Testis (tissue), 3 donors: ENCODE data around the gene TULP4. TPM values are rescaled to one million over a fixed set of nuclear protein-coding genes. Genes with fewer than 3 reads are reported as not detected.

ENCODE experiments used
- DNase-seq: peaks from one replicate; pipeline ENCODE4 v3.0.0-alpha.2; 2019
- H3K27ac ChIP-seq, 2 donors: fragments of 200-600 bp; sonication (generic); one replicate each; pipeline ENCODE4 v1.5.1; 2019
- H3K27me3 ChIP-seq: fragments of 200-600 bp; sonication (generic); one replicate; pipeline ENCODE4 v1.5.1; 2019
- H3K36me3 ChIP-seq: fragments of 200-600 bp; sonication (generic); one replicate; pipeline ENCODE4 v1.5.1; 2017; ENCODE audit warnings: low read depth; ENCODE audit errors: missing control alignments
- H3K4me1 ChIP-seq: fragments of 200-600 bp; sonication (generic); one replicate; pipeline ENCODE4 v1.5.1; 2019
- H3K4me3 ChIP-seq, 2 donors: fragments of 200-600 bp; sonication (generic); one replicate each; pipeline ENCODE4 v1.5.1; 2017 to 2019
- H3K9me3 ChIP-seq: fragments of 200-600 bp; sonication (generic); one replicate; pipeline ENCODE4 v1.5.1; 2017
- POLR2A ChIP-seq: fragments of 450-650 bp; IDR thresholded peaks from one replicate; pipeline ENCODE4 v1.6.1; 2017; ENCODE audit warnings: antibody characterized with exemption, mild to moderate bottlenecking, moderate library complexity
- WGBS, 2 donors: methylation state at CpG; one replicate each; pipeline ENCODE4 v1.1.5; 2018; 5-methylcytosine and 5-hydroxymethylcytosine counted together
- intact Hi-C: fragments of 100-400 bp; cut with DNase I; formaldehyde crosslinking; loops from one replicate; pipeline ENCODE4 v1.15.1; 2023; ENCODE audit warnings: low total_unique reads
- polyA plus RNA-seq: library from polyadenylated mRNA; stranded (reverse); fragments of 350-450 nt; fragmentation: Illumina TruSeq; extraction: RNeasy Lipid Tissue Mini Kit (QIAGEN cat#74804); gene quantifications from one replicate; pipeline ENCODE4 v1.2.3, GENCODE V29; 2014; ENCODE audit warnings: low read depth, low replicate concordance; ENCODE audit not compliant: insufficient read depth
- total RNA-seq, 2 donors: library from RNA; depleted of rRNA; stranded (reverse); fragments of >200 nt; gene quantifications; one replicate each; pipeline ENCODE4 v1.2.3, GENCODE V29; 2016
- TF ChIP-seq, protein P1 (sequence below), 3 experiments: fragments of 450-650 bp in 2 of 3; fragments of 200-600 bp in 1 of 3; sonication (generic) in 1 of 3; IDR thresholded peaks; one replicate each; pipeline ENCODE4 v1.5.1; 2016 to 2019; ENCODE audit warnings: antibody characterized with exemption in 3 of 3, mild to moderate bottlenecking in 2 of 3, moderate library complexity in 1 of 3

Gene TULP4
- total and polyA plus RNA-seq, 3 donors from 2014 or later = 18.0 to 211 (median 116) TPM

DNA sequence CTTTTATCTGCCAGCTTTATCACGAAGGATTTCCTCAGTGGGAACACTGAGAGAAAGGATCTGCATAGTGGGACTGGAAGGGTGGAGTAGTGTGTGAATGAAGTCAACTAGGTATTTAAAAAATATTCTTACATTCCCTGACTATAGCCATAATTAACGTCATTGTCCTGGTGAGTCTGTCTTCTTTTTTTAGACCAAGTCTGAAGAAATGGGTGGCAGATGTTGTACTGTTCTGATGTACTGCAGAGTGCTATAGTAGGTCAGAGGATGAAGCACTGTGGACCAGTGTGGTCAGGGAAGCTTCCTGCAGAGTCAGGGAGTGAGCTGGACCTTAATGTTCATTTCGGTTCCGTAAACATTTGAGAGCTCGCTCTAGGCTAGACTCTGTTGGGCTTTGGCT lies 11.9 kb downstream of the TULP4 start:
- Histone ChIP-seq H3K4me1 (peaks cover 3% of the 10 kb centered on the region), H3K27me3 (no peaks in the 10 kb centered on the region), H3K9me3 (no peaks in the 10 kb centered on the region), H3K27ac (no peak overlapping the region), H3K4me3 (no peak overlapping the region), H3K36me3 (no peaks in the 10 kb centered on the region)
- TF ChIP-seq, protein P1, sequence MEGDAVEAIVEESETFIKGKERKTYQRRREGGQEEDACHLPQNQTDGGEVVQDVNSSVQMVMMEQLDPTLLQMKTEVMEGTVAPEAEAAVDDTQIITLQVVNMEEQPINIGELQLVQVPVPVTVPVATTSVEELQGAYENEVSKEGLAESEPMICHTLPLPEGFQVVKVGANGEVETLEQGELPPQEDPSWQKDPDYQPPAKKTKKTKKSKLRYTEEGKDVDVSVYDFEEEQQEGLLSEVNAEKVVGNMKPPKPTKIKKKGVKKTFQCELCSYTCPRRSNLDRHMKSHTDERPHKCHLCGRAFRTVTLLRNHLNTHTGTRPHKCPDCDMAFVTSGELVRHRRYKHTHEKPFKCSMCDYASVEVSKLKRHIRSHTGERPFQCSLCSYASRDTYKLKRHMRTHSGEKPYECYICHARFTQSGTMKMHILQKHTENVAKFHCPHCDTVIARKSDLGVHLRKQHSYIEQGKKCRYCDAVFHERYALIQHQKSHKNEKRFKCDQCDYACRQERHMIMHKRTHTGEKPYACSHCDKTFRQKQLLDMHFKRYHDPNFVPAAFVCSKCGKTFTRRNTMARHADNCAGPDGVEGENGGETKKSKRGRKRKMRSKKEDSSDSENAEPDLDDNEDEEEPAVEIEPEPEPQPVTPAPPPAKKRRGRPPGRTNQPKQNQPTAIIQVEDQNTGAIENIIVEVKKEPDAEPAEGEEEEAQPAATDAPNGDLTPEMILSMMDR (IDR thresholded peaks at IDR 0.05) = no peak
- TF ChIP-seq POLR2A = no peak
- DNase-seq = no peak
- 49 to 72% methylated on average over 5 of the region's 5 CpGs for WGBS, 2 donors
- intact Hi-C loops = no loop called here

DNA sequence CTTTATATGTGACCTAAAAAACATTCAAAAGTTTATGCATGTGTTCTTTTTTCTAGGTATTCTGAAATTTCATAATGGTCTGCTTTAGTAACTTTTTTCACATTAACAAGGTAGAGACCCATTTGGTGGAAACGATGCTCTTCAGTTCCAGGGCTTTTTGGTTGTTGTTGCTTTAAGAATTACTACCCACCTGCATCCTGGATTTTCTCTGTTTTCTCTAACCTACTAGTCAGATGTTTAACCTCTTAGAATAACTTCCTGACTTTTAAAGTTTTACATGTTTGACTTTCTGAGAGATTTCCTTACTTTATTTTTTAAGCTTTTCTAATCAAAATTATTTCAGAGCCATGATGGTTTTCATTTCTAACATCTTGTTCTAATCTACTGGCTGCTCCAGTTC lies 14.9 kb downstream of the TULP4 start:
- no peaks in the 10 kb centered on the region for H3K9me3 ChIP-seq
- DNase-seq = no peak
- no peaks in the 10 kb centered on the region for H3K27me3 ChIP-seq
- H3K4me1 ChIP-seq = peaks cover under 1% of the 10 kb centered on the region
- no peak overlapping the region for H3K27ac ChIP-seq
- no peak overlapping the region for H3K4me3 ChIP-seq
- TF ChIP-seq POLR2A = no peak
- TF ChIP-seq, protein P1 (IDR thresholded peaks at IDR 0.05) = no peak
- H3K36me3 ChIP-seq = no peaks in the 10 kb centered on the region
- intact Hi-C loops = no loop called here
- 68 to 78% methylated on average over 1 of the region's 1 CpG for WGBS, 2 donors

- no peak overlapping the region for H3K4me3 ChIP-seq
- H3K27me3 ChIP-seq = no peaks in the 10 kb centered on the region
- WGBS, 2 donors = 0% methylated on average over 1 of the region's 1 CpG
- TF ChIP-seq POLR2A = no peak
- TF ChIP-seq, protein P1 (IDR thresholded peaks at IDR 0.05) = no peak
- H3K27ac ChIP-seq = no peak overlapping the region
- no peaks in the 10 kb centered on the region for H3K4me1 ChIP-seq
- no peaks in the 10 kb centered on the region for H3K36me3 ChIP-seq
- intact Hi-C loops = no loop called here
- no peaks in the 10 kb centered on the region for H3K9me3 ChIP-seq
- DNase-seq = no peak
Observed at GRCh38 chr6:158328952-158329351, 16.7 kb downstream of the TULP4 start.

GRCh38 chr6:158329531-158329930 lies 17.3 kb downstream of the TULP4 start:
- Histone ChIP-seq H3K27me3 (no peaks in the 10 kb centered on the region), H3K9me3 (no peaks in the 10 kb centered on the region), H3K4me1 (no peaks in the 10 kb centered on the region), H3K27ac (no peak overlapping the region), H3K4me3 (no peak overlapping the region), H3K36me3 (no peaks in the 10 kb centered on the region)
- DNase-seq = no peak
- 94 to 96% methylated on average over 1 of the region's 1 CpG for WGBS, 2 donors
- intact Hi-C loops = no loop called here
- TF ChIP-seq, protein P1 (IDR thresholded peaks at IDR 0.05) = no peak
- no peak for TF ChIP-seq POLR2A

- no peaks in the 10 kb centered on the region for H3K4me1 ChIP-seq
- H3K27me3 ChIP-seq = no peaks in the 10 kb centered on the region
- no peaks in the 10 kb centered on the region for H3K9me3 ChIP-seq
- H3K27ac ChIP-seq = no peak overlapping the region
- no peak overlapping the region for H3K4me3 ChIP-seq
- no peak for TF ChIP-seq POLR2A
- TF ChIP-seq, protein P1 (IDR thresholded peaks at IDR 0.05) = no peak
- intact Hi-C loops = no loop called here
- no peak for DNase-seq
- no peaks in the 10 kb centered on the region for H3K36me3 ChIP-seq
- WGBS, 2 donors = 50 to 92% methylated on average over 2 of the region's 2 CpGs
Observed at GRCh38 chr6:158330016-158330415, 17.8 kb downstream of the TULP4 start.
